ENCODE measurements around the gene FADS2.

FADS2 gene

GRCh38 chr11:61779666-61780525 is 48.2 kb upstream of the FADS2 start:
- Histone ChIP-seq H3K9ac (ENCODE audit: low read length) (no peak overlapping the region), H2AFZ (ENCODE audit: low read depth, low read length) (no peak overlapping the region)

GRCh38 chr11:61780581-61781162 is 47.4 kb upstream of the FADS2 start:
- Histone ChIP-seq H3K9me3 (ENCODE audit: insufficient read depth, low read length) (no peaks in the 10 kb centered on the region), H3K36me3 (replicated peaks; ENCODE audit: low read depth, low read length) (peaks cover 14% of the 10 kb centered on the region), H3K4me1 (ENCODE audit: low read length) (no peaks in the 10 kb centered on the region), H3K79me2 (ENCODE audit: low read length) (no peaks in the 10 kb centered on the region), H4K20me1 (ENCODE audit: insufficient read depth, low read length) (0 out of 2 replicates have a peak, but pooled peaks cover 4% of the 10 kb centered on the region), H3K4me2 (ENCODE audit: low read length) (no peak overlapping the region), H3K27ac (ENCODE audit: low read length) (no peak overlapping the region), H3K9ac (ENCODE audit: low read length) (no peak overlapping the region), H2AFZ (ENCODE audit: low read depth, low read length) (no peak overlapping the region), H3K4me3 (ENCODE audit: low read length) (no peak overlapping the region), H3K27me3 (ENCODE audit: low read depth, low read length) (no peaks in the 10 kb centered on the region)
- TF ChIP-seq EZH2phosphoT487 (IDR thresholded peaks at IDR 0.05; ENCODE audit: low read depth) (no peak), CTCF (IDR thresholded peaks at IDR 0.05; ENCODE audit: low read depth, low read length) (no peak)

More at GRCh38 chr11:61779666-61780525, 48.2 kb upstream of the FADS2 start:
- no peak for TF ChIP-seq CTCF (IDR thresholded peaks at IDR 0.05; ENCODE audit: low read depth, low read length)
- TF ChIP-seq EZH2phosphoT487 (IDR thresholded peaks at IDR 0.05; ENCODE audit: low read depth), result no peak
- Histone ChIP-seq H3K79me2 (ENCODE audit: low read length) (no peaks in the 10 kb centered on the region), H3K4me1 (ENCODE audit: low read length) (no peaks in the 10 kb centered on the region), H3K27me3 (ENCODE audit: low read depth, low read length) (no peaks in the 10 kb centered on the region), H3K36me3 (replicated peaks; ENCODE audit: low read depth, low read length) (peaks cover 8% of the 10 kb centered on the region), H3K27ac (ENCODE audit: low read length) (no peak overlapping the region), H4K20me1 (ENCODE audit: insufficient read depth, low read length) (no peaks in the 10 kb centered on the region), H3K9me3 (ENCODE audit: insufficient read depth, low read length) (no peaks in the 10 kb centered on the region), H3K4me2 (ENCODE audit: low read length) (no peak overlapping the region), H3K4me3 (ENCODE audit: low read length) (no peak overlapping the region)

- Histone ChIP-seq H3K4me1 (ENCODE audit: low read length) (no peaks in the 10 kb centered on the region), H3K36me3 (replicated peaks; ENCODE audit: low read depth, low read length) (peaks cover 23% of the 10 kb centered on the region), H3K79me2 (ENCODE audit: low read length) (no peaks in the 10 kb centered on the region), H3K9ac (ENCODE audit: low read length) (no peak overlapping the region), H3K4me3 (ENCODE audit: low read length) (no peak overlapping the region), H3K9me3 (ENCODE audit: insufficient read depth, low read length) (no peaks in the 10 kb centered on the region), H3K4me2 (ENCODE audit: low read length) (no peak overlapping the region), H4K20me1 (ENCODE audit: insufficient read depth, low read length) (0 out of 2 replicates have a peak, but pooled peaks cover 8% of the 10 kb centered on the region), H2AFZ (ENCODE audit: low read depth, low read length) (no peak overlapping the region), H3K27me3 (ENCODE audit: low read depth, low read length) (no peaks in the 10 kb centered on the region), H3K27ac (ENCODE audit: low read length) (no peak overlapping the region)
- TF ChIP-seq EZH2phosphoT487 (IDR thresholded peaks at IDR 0.05; ENCODE audit: low read depth) (no peak), CTCF (IDR thresholded peaks at IDR 0.05; ENCODE audit: low read depth, low read length) (no peak)
Measured at GRCh38 chr11:61781585-61781984, 46.5 kb upstream of the FADS2 start.

- H3K9me3 ChIP-seq (ENCODE audit: insufficient read depth, low read length), result no peaks in the 10 kb centered on the region
- no peak overlapping the region for H3K4me2 ChIP-seq (ENCODE audit: low read length)
- H2AFZ ChIP-seq (ENCODE audit: low read depth, low read length), result no peak overlapping the region
- TF ChIP-seq EZH2phosphoT487 (IDR thresholded peaks at IDR 0.05; ENCODE audit: low read depth), result no peak
- no peak for TF ChIP-seq CTCF (IDR thresholded peaks at IDR 0.05; ENCODE audit: low read depth, low read length)
- 0 out of 2 replicates have a peak, but pooled peaks cover 10% of the 10 kb centered on the region for H4K20me1 ChIP-seq (ENCODE audit: insufficient read depth, low read length)
- H3K9ac ChIP-seq (ENCODE audit: low read length), result no peak overlapping the region
- H3K27ac ChIP-seq (ENCODE audit: low read length), result no peak overlapping the region
- H3K27me3 ChIP-seq (ENCODE audit: low read depth, low read length), result no peaks in the 10 kb centered on the region
- H3K4me3 ChIP-seq (ENCODE audit: low read length), result no peak overlapping the region
- peaks cover 30% of the 10 kb centered on the region for H3K36me3 ChIP-seq (replicated peaks; ENCODE audit: low read depth, low read length)
- H3K4me1 ChIP-seq (ENCODE audit: low read length), result no peaks in the 10 kb centered on the region
- H3K79me2 ChIP-seq (ENCODE audit: low read length), result no peaks in the 10 kb centered on the region
Measured at GRCh38 chr11:61782299-61782698, 45.8 kb upstream of the FADS2 start.

Measured in OCI-LY3 (cell line).